Measurements from ENCODE around the gene CBX4. TPM values are rescaled to one million over a fixed set of nuclear protein-coding genes. Genes with fewer than 3 reads are reported as not detected.

CBX4 gene
- polyA plus RNA-seq, 4 donors = 5.4 to 50.4 (median 10.7) TPM

DNA sequence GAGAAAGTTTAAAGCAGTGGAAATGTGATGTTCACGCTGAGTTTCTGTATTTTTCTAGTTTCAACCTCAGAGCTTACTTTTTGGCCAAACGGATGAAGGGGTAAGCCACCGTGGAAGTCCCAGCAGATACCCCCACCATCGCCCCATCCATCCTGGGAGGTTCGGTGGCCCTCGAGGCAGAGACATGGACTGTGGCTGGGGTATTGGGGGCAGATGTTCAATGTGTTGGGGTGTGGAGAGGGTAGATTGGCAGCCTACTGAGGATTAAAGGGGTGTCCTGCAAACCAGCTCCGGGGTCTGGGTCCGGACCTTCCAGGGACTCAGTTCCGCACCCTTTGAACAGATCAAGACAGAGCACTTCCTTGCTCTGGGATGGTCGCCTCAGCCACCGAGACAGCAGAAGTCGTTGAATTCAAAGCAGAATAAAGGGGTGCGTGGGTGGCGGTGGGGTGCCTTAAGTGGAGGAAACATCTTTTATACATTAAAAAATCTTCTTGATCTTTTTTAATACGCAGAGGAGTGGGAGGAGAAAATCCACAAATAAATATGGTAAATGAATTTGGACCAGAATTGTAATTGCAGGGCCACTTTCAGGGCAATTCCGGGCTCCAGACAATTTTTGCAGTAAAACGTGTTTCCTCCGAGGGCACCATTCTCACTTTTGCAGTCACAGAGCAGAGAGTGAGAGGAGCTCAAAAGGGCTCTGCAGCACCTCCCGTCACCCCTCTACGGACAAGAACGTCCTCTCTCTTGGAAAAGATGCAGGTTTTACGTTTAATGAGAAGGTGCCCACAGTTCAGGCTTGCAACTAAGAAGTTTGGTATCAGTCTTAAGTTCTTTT, 34.2 kb downstream of the CBX4 start:
- H3K4me3 ChIP-seq (ENCODE audit: low read depth in 1 of 3, low read length in 3 of 3) = no peak overlapping the region
- no peak for FAIRE-seq
- no peak overlapping the region for H3K27ac ChIP-seq (ENCODE audit: low read depth in 1 of 3, low read length in 2 of 3)
- peaks cover 0 to 29% (median 2%) of the 10 kb centered on the region in 3 donors for H3K4me1 ChIP-seq (ENCODE audit: control insufficient read depth in 3 of 3, insufficient read depth in 2 of 3, low read depth in 1 of 3, low read length in 2 of 3)
- DNase-seq = no peak
- H3K36me3 ChIP-seq (ENCODE audit: control insufficient read depth in 3 of 3, insufficient read depth in 2 of 3, low read depth in 1 of 3, low read length in 3 of 3) = no peaks in the 10 kb centered on the region
- peaks cover 4 to 98% (median 80%) of the 10 kb centered on the region in 3 donors for H3K27me3 ChIP-seq (ENCODE audit: control insufficient read depth in 3 of 3, insufficient read depth in 3 of 3, low read length in 3 of 3)
- 16 to 24% (median 20%) methylated on average over 22 of the region's 22 CpGs for WGBS, 3 donors
- H3K9me3 ChIP-seq (ENCODE audit: control insufficient read depth in 2 of 2, insufficient read depth in 1 of 2, low read depth in 1 of 2, low read length in 1 of 2) = peaks cover 0 to 16% of the 10 kb centered on the region in 2 donors

DNA sequence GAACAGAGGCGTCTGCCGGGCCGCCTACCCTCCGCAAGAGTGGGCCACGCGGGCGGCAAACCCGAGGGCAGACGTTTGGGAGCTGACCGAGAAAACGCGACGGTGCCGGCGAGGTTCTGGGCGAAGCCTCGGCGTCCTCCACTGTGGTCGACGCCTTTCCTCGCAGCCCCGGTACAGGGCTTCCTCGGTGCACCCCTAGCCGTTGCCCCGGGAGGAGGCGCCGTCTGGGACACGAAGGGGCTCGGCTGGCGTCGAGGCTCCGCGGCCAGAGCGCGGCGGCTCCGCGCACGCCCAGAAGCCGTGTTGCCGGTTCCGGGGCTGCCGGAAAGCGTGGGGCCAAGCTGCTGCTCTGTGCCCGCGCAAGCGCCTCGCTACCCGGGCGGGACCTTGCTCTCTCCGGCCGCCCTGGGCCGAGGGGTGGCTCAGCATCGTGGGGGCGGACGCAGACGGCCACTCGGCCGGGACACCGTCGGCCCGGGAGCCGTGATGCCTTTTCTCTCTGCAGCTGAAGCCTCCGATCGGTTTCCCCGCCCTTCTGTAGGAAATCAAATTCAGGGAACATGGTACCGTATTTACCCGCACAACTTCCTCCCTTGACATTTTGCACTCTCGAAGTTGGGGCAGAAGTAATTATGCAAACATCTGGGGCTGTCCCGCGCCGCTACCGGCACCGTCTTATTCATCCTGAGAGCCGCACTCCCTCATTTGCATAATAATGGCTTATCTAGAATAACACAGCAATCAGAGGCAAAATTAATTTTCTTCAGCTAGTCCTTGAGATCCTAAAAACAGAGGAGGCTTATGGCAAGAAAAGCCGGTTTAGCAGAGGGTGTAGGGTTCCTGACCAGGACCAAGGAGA, 35.0 kb downstream of the CBX4 start:
- WGBS, 3 donors = 2% methylated on average over 69 to 76 of the region's 76 CpGs
- Histone ChIP-seq H3K4me1 (ENCODE audit: control insufficient read depth in 3 of 3, insufficient read depth in 2 of 3, low read depth in 1 of 3, low read length in 2 of 3) (peaks cover 0 to 31% (median 2%) of the 10 kb centered on the region in 3 donors), H3K9me3 (ENCODE audit: control insufficient read depth in 2 of 2, insufficient read depth in 1 of 2, low read depth in 1 of 2, low read length in 1 of 2) (peaks cover 0 to 16% of the 10 kb centered on the region in 2 donors), H3K4me3 (ENCODE audit: low read depth in 1 of 3, low read length in 3 of 3) (peak overlapping the region in 1 of 3 donors; percentile 21), H3K36me3 (ENCODE audit: control insufficient read depth in 3 of 3, insufficient read depth in 2 of 3, low read depth in 1 of 3, low read length in 3 of 3) (no peaks in the 10 kb centered on the region), H3K27ac (ENCODE audit: low read depth in 1 of 3, low read length in 2 of 3) (no peak overlapping the region), H3K27me3 (ENCODE audit: control insufficient read depth in 3 of 3, insufficient read depth in 3 of 3, low read length in 3 of 3) (peaks cover 9 to 100% (median 85%) of the 10 kb centered on the region in 3 donors)
- DNase-seq = peak in 1 of 2 donors; percentile 81
- no peak for FAIRE-seq

- H3K27me3 ChIP-seq (ENCODE audit: control insufficient read depth in 3 of 3, insufficient read depth in 3 of 3, low read length in 3 of 3) = peaks cover 16 to 100% (median 87%) of the 10 kb centered on the region in 3 donors
- H3K4me3 ChIP-seq (ENCODE audit: low read depth in 1 of 3, low read length in 3 of 3) = no peak overlapping the region
- FAIRE-seq = no peak
- DNase-seq = no peak
- 8 to 15% (median 11%) methylated on average over 29 to 31 of the region's 31 CpGs for WGBS, 3 donors
- peaks cover 0 to 34% (median 2%) of the 10 kb centered on the region in 3 donors for H3K4me1 ChIP-seq (ENCODE audit: control insufficient read depth in 3 of 3, insufficient read depth in 2 of 3, low read depth in 1 of 3, low read length in 2 of 3)
- H3K9me3 ChIP-seq (ENCODE audit: control insufficient read depth in 2 of 2, insufficient read depth in 1 of 2, low read depth in 1 of 2, low read length in 1 of 2) = peaks cover 0 to 16% of the 10 kb centered on the region in 2 donors
- H3K27ac ChIP-seq (ENCODE audit: low read depth in 1 of 3, low read length in 2 of 3) = no peak overlapping the region
- H3K36me3 ChIP-seq (ENCODE audit: control insufficient read depth in 3 of 3, insufficient read depth in 2 of 3, low read depth in 1 of 3, low read length in 3 of 3) = no peaks in the 10 kb centered on the region
Measured at GRCh38 chr17:79803421-79803996, 35.7 kb downstream of the CBX4 start.

DNA sequence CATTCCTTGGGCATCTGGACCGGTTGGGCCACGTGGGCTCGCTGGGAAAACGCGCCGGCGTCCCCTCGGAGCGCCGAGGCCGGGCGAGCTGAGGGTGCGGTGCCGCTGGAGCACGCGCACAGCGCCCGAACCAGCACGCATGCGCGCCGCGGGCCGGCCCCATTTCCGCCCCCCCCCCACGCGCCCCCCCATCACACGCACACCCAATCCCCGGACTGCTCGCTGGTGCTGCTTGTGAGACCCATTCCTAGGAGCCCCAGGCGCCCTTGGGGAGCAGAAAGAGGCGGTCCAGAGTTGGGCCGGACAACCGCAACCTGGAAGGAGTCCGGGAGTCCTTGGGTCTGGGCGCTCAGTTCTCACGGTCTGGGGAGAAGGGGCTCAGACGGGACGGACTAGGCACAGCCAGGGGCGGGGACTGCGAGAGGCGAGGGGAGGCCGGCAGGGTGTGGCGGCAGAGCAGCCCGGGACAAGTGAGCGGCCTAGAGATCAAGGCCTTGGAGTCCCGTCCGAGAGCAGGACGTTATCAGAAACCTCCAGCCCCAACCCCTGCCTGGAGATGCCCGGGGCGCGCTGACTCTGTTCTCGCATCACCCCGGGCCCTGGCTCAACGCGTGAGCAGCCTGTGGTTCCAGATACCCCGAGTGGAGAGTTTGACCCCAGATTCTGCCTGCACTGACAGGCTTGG, 36.4 kb downstream of the CBX4 start:
- H3K4me1 ChIP-seq (ENCODE audit: control insufficient read depth in 3 of 3, insufficient read depth in 2 of 3, low read depth in 1 of 3, low read length in 2 of 3) = peaks cover 0 to 40% (median 5%) of the 10 kb centered on the region in 3 donors
- DNase-seq = peak in 1 of 2 donors; percentile 30
- no peak for FAIRE-seq
- no peak overlapping the region for H3K4me3 ChIP-seq (ENCODE audit: low read depth in 1 of 3, low read length in 3 of 3)
- H3K27me3 ChIP-seq (ENCODE audit: control insufficient read depth in 3 of 3, insufficient read depth in 3 of 3, low read length in 3 of 3) = peaks cover 20 to 100% (median 85%) of the 10 kb centered on the region in 3 donors
- no peak overlapping the region for H3K27ac ChIP-seq (ENCODE audit: low read depth in 1 of 3, low read length in 2 of 3)
- H3K9me3 ChIP-seq (ENCODE audit: control insufficient read depth in 2 of 2, insufficient read depth in 1 of 2, low read depth in 1 of 2, low read length in 1 of 2) = peaks cover 0 to 16% of the 10 kb centered on the region in 2 donors
- 7 to 9% (median 8%) methylated on average over 46 to 57 of the region's 57 CpGs for WGBS, 3 donors
- H3K36me3 ChIP-seq (ENCODE audit: control insufficient read depth in 3 of 3, insufficient read depth in 2 of 3, low read depth in 1 of 3, low read length in 3 of 3) = no peaks in the 10 kb centered on the region

GRCh38 chr17:79802039-79802735, 37.1 kb downstream of the CBX4 start:
- peaks cover 0 to 16% of the 10 kb centered on the region in 2 donors for H3K9me3 ChIP-seq (ENCODE audit: control insufficient read depth in 2 of 2, insufficient read depth in 1 of 2, low read depth in 1 of 2, low read length in 1 of 2)
- 10 to 16% (median 13%) methylated on average over 11 of the region's 11 CpGs for WGBS, 3 donors
- no peak overlapping the region for H3K4me3 ChIP-seq (ENCODE audit: low read depth in 1 of 3, low read length in 3 of 3)
- DNase-seq (no peak), FAIRE-seq (no peak)
- no peak overlapping the region for H3K27ac ChIP-seq (ENCODE audit: low read depth in 1 of 3, low read length in 2 of 3)
- H3K27me3 ChIP-seq (ENCODE audit: control insufficient read depth in 3 of 3, insufficient read depth in 3 of 3, low read length in 3 of 3) = peaks cover 20 to 96% (median 79%) of the 10 kb centered on the region in 3 donors
- H3K36me3 ChIP-seq (ENCODE audit: control insufficient read depth in 3 of 3, insufficient read depth in 2 of 3, low read depth in 1 of 3, low read length in 3 of 3) = no peaks in the 10 kb centered on the region
- H3K4me1 ChIP-seq (ENCODE audit: control insufficient read depth in 3 of 3, insufficient read depth in 2 of 3, low read depth in 1 of 3, low read length in 2 of 3) = peaks cover 0 to 42% (median 5%) of the 10 kb centered on the region in 3 donors

DNA sequence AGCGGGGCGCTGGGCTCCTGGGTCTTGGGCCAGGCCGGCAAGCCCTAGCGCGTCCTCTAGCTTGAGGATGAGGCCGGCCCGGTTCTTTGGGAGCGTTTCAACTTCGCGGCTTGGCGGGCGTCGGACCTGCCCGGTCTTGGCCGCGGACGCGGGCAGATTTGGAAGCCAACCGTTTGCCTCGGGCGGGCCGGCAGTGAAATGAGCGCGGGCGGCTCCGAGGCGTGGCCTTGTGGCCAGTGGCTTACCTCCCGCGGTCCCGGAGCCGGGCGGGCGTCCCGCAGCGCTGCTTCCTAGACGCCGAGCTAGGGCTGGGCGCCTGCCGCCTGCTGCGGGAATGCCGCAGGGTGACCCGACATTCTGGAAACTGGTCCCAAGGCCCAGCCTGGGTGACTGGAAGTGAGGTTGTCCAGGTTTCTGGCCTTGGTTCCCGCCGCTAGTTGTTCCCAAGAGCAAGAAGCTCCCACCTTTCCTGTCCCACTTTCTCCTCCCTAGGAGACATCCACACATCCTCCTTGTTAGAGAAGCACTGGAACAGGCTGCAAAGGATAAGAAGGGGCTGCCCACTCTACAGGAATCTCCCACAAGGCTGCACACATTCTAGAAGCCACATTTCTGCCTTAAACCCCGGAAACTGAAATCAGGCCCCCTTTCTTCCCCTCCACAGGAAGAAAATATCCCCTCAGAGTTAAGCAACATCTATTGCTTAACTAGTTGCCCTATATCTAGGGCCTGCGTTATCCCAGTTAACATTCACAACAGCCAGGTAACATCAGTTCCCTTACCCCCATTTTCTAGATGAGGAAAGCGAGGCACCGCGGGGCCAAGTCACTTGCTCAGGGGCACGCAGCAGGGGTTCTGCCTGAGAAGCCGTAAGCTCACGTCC, 37.8 kb downstream of the CBX4 start:
- DNase-seq = peak in 1 of 2 donors; percentile 62
- H3K4me1 ChIP-seq (ENCODE audit: control insufficient read depth in 3 of 3, insufficient read depth in 2 of 3, low read depth in 1 of 3, low read length in 2 of 3) = peaks cover 0 to 43% (median 5%) of the 10 kb centered on the region in 3 donors
- H3K36me3 ChIP-seq (ENCODE audit: control insufficient read depth in 3 of 3, insufficient read depth in 2 of 3, low read depth in 1 of 3, low read length in 3 of 3) = no peaks in the 10 kb centered on the region
- no peak for FAIRE-seq
- WGBS, 3 donors = 5 to 10% (median 6%) methylated on average over 42 to 52 of the region's 52 CpGs
- H3K9me3 ChIP-seq (ENCODE audit: control insufficient read depth in 2 of 2, insufficient read depth in 1 of 2, low read depth in 1 of 2, low read length in 1 of 2) = peaks cover 0 to 16% of the 10 kb centered on the region in 2 donors
- H3K27me3 ChIP-seq (ENCODE audit: control insufficient read depth in 3 of 3, insufficient read depth in 3 of 3, low read length in 3 of 3) = peaks cover 20 to 88% (median 71%) of the 10 kb centered on the region in 3 donors
- no peak overlapping the region for H3K27ac ChIP-seq (ENCODE audit: low read depth in 1 of 3, low read length in 2 of 3)
- peak overlapping the region in 1 of 3 donors; percentile 33 for H3K4me3 ChIP-seq (ENCODE audit: low read depth in 1 of 3, low read length in 3 of 3)
